ENCODE data around the gene CEACAM21. TPM values are rescaled to one million over a fixed set of nuclear protein-coding genes. Genes with fewer than 3 reads are reported as not detected.
A peak's percentile ranks its signal among the peaks of the same experiment; 100 is the strongest.

Gene CEACAM21
- total RNA-seq, 2 experiments from 2014 or later, result 30.7 to 34.9 TPM

- Histone ChIP-seq H3K27me3 (ENCODE audit: control insufficient read depth in 1 of 2, insufficient read depth in 2 of 2, low read length in 2 of 2) (no peaks in the 10 kb centered on the region), H3K27ac (ENCODE audit: low read depth in 1 of 2, low read length in 2 of 2) (peak overlapping the region in 1 of 2 donors; percentile 64), H3K36me3 (ENCODE audit: insufficient read depth, low read length) (no peaks in the 10 kb centered on the region), H3K4me3 (ENCODE audit: low read length) (no peak overlapping the region), H3K9me3 (ENCODE audit: control insufficient read depth in 1 of 2, insufficient read depth in 1 of 2, low read length in 2 of 2) (no peaks in the 10 kb centered on the region), H3K4me1 (ENCODE audit: insufficient read depth, low read length) (peaks cover 56% of the 10 kb centered on the region)
- Mint-ChIP-seq H3K4me1 (ENCODE audit: low read depth) (peaks cover 66% of the 10 kb centered on the region), H3K36me3 (ENCODE audit: low read depth) (peaks cover 35% of the 10 kb centered on the region), H3K9me3 (no peaks in the 10 kb centered on the region), H3K27ac (peak overlapping the region; percentile 82), H3K27me3 (no peaks in the 10 kb centered on the region), H3K4me3 (peak overlapping the region; percentile 59)
- ATAC-seq (ENCODE audit: poor library complexity), result no peak
- ChIA-PET CTCF (interaction anchor here (1.0 to 2.6 kb wide), 2 partner anchors 16 to 23 kb away, joined by 3 to 15 read pairs; no protein-coding TSS in a partner anchor), POLR2A (interaction anchor here (1.1 to 10.0 kb wide), 4 partner anchors 12 to 284 kb away, joined by 3 to 286 read pairs (median 32); partner anchors contain the start of gene HNRNPUL1)
- intact Hi-C loops (cut with DNase I, micrococcal nuclease), result loop anchor here in 1 of 2 experiments (5.0 kb wide), 1 partner anchor 195 kb away; the partner anchor contains the start of gene TGFB1
- no peak for TF ChIP-seq CTCF (IDR thresholded peaks at IDR 0.05)
- no peak for DNase-seq
Measured at GRCh38 chr19:41547569-41547968, 28.4 kb upstream of the CEACAM21 start.

DNA sequence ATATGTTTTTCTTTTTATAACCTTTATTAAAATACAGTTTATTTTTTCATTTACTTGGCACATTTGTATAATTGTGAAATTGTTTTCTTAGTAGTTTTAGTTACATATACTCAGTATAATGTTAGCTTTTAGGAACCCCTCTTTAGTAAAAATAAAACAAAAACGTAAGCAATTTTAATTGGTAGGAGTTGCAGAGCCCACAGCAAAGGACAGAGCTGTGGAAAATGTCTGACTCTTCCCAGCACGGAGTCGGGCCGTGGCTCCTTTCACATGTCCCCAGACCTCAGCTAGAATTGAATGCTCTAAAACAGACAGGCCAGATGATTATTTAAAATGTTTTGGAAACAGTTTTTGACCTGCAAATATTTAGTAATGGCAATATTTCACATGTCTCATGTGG lies 27.9 kb upstream of the CEACAM21 start:
- no peak for DNase-seq
- peaks cover 54% of the 10 kb centered on the region for H3K4me1 ChIP-seq (ENCODE audit: insufficient read depth, low read length)
- ChIA-PET CTCF (interaction anchor here (1.0 to 1.9 kb wide), 2 partner anchors 16 to 23 kb away, joined by 3 to 10 read pairs; no protein-coding TSS in a partner anchor), POLR2A (interaction anchor here (0.6 to 10.0 kb wide), 7 partner anchors 11 to 285 kb away, joined by 3 to 286 read pairs (median 4); partner anchors contain the start of gene HNRNPUL1)
- H3K27me3 ChIP-seq (ENCODE audit: control insufficient read depth in 1 of 2, insufficient read depth in 2 of 2, low read length in 2 of 2), result no peaks in the 10 kb centered on the region
- peak overlapping the region in 1 of 2 donors; percentile 64 for H3K27ac ChIP-seq (ENCODE audit: low read depth in 1 of 2, low read length in 2 of 2)
- H3K9me3 ChIP-seq (ENCODE audit: control insufficient read depth in 1 of 2, insufficient read depth in 1 of 2, low read length in 2 of 2), result no peaks in the 10 kb centered on the region
- Mint-ChIP-seq H3K4me3 (peak overlapping the region; percentile 75), H3K27ac (peak overlapping the region; percentile 82), H3K9me3 (no peaks in the 10 kb centered on the region), H3K36me3 (ENCODE audit: low read depth) (peaks cover 40% of the 10 kb centered on the region), H3K4me1 (ENCODE audit: low read depth) (peaks cover 69% of the 10 kb centered on the region), H3K27me3 (no peaks in the 10 kb centered on the region)
- no peak overlapping the region for H3K4me3 ChIP-seq (ENCODE audit: low read length)
- H3K36me3 ChIP-seq (ENCODE audit: insufficient read depth, low read length), result no peaks in the 10 kb centered on the region
- TF ChIP-seq CTCF (IDR thresholded peaks at IDR 0.05), result no peak
- no peak for ATAC-seq (ENCODE audit: poor library complexity)
- intact Hi-C loops (cut with DNase I, micrococcal nuclease), result loop anchor here (2.0 to 5.0 kb wide), 3 partner anchors 17 to 285 kb away; partner anchors contain the start of gene TGFB1 (in 1 of the 2)

DNA sequence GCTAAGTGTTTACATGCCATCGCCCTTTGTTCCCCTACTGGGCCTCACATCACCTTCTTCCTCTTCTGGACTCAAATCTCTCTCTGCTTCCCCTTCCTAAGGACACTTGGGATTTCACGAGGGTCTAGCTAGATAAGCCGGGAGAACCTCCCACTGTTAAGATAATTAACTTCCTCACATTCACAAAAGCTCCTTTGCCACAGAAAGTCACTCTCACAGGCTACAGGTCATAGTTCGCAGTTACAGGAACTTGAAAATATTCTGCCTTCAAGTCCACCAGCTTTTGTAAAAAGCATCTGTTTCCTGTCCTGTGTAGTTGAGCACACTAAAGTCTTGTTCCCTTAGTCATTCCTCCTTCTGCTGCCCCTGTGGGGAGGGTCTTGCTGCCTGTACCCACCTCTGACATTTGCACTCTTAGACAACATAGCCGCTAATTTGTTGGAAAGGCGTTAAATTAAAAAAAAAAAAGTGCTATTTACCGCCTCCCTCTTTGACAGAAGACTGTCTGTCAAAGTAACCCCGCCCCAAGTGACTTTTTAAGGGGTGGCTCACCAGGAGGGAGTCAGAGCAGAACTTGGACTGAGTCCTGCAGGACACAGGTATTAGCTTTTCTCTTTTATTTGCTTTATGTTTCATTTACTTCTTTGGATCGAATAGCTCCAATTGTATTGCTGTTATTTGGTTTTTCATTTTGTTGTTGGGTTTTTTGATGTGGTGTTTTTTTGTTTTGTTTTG lies 26.8 kb upstream of the CEACAM21 start:
- H3K4me3 Mint-ChIP-seq, result peak overlapping the region; percentile 97
- Histone ChIP-seq H3K4me3 (ENCODE audit: low read length) (peak overlapping the region; percentile 74), H3K27me3 (ENCODE audit: control insufficient read depth in 1 of 2, insufficient read depth in 2 of 2, low read length in 2 of 2) (no peaks in the 10 kb centered on the region), H3K36me3 (ENCODE audit: insufficient read depth, low read length) (peaks cover 7% of the 10 kb centered on the region), H3K9me3 (ENCODE audit: control insufficient read depth in 1 of 2, insufficient read depth in 1 of 2, low read length in 2 of 2) (no peaks in the 10 kb centered on the region), H3K4me1 (ENCODE audit: insufficient read depth, low read length) (peaks cover 53% of the 10 kb centered on the region), H3K27ac (ENCODE audit: low read depth in 1 of 2, low read length in 2 of 2) (peak overlapping the region; percentile 62 to 67)
- H3K36me3 Mint-ChIP-seq (ENCODE audit: low read depth), result peaks cover 50% of the 10 kb centered on the region
- no peak for TF ChIP-seq CTCF (IDR thresholded peaks at IDR 0.05)
- CTCF ChIA-PET, result interaction anchor here (0.7 to 1.9 kb wide), 8 partner anchors 9 to 261 kb away, joined by 3 to 10 read pairs (median 3); no protein-coding TSS in a partner anchor
- POLR2A ChIA-PET, result interaction anchor here (0.6 to 10.0 kb wide), 18 partner anchors 9 to 1128 kb away, joined by 3 to 286 read pairs (median 4); partner anchors contain the start of genes B9D2, CEACAM21, DMAC2 and HNRNPUL1
- peak overlapping the region; percentile 82 for H3K27ac Mint-ChIP-seq
- no peaks in the 10 kb centered on the region for H3K9me3 Mint-ChIP-seq
- intact Hi-C loops (cut with DNase I, micrococcal nuclease), result loop anchor here (2.0 to 5.0 kb wide), 3 partner anchors 18 to 286 kb away; partner anchors contain the start of gene TGFB1 (in 1 of the 2)
- peaks cover 70% of the 10 kb centered on the region for H3K4me1 Mint-ChIP-seq (ENCODE audit: low read depth)
- ATAC-seq (ENCODE audit: poor library complexity), result peak; percentile 63
- no peaks in the 10 kb centered on the region for H3K27me3 Mint-ChIP-seq
- DNase-seq, result peak in 13 of 14 experiments; percentile 57 to 91 (median 74)

Data from CD4-positive, alpha-beta T cell (primary cell).